IMR-90 (cell line): ENCODE results near the gene COL28A1.

Source experiments
- BHLHE40 ChIP-seq: fragments of 150-350 bp; IDR thresholded peaks from 2 replicates; pipeline ENCODE4 v1.6.1; 2016; ENCODE audit warnings: mild to moderate bottlenecking, low read depth, low read length
- CEBPB ChIP-seq: IDR thresholded peaks from 2 replicates; pipeline ENCODE4 v1.6.1; 2012; ENCODE audit warnings: low read depth, low read length, improper control_type of control experiment
- CTCF ChIP-seq: conservative IDR thresholded peaks from 2 replicates; pipeline ENCODE4 v1.5.1; 2012; ENCODE audit warnings: mild to moderate bottlenecking, low read depth, low read length, improper control_type of control experiment
- ELK1 ChIP-seq: fragments of 150-350 bp; IDR thresholded peaks from 2 replicates; pipeline ENCODE4 v1.6.1; 2016; ENCODE audit warnings: low read depth, mild to moderate bottlenecking, low read length, moderate library complexity, borderline replicate concordance
- MAZ ChIP-seq: IDR thresholded peaks from 2 replicates; pipeline ENCODE4 v1.6.1; 2012; ENCODE audit warnings: low read depth, mild to moderate bottlenecking, low read length, improper control_type of control experiment, moderate library complexity, borderline replicate concordance
- NFE2L2 ChIP-seq: fragments of 150-350 bp; IDR thresholded peaks from 2 replicates; pipeline ENCODE4 v1.6.1; 2016; ENCODE audit warnings: low read depth, mild to moderate bottlenecking, low read length
- POLR2A ChIP-seq: IDR thresholded peaks from 2 replicates; pipeline ENCODE4 v1.6.1; 2012; ENCODE audit warnings: mild to moderate bottlenecking, low read depth, low read length
- RAD21 ChIP-seq: IDR thresholded peaks from 2 replicates; pipeline ENCODE4 v1.6.1; 2012; ENCODE audit warnings: low read length, improper control_type of control experiment
- RCOR1 ChIP-seq: IDR thresholded peaks from 2 replicates; pipeline ENCODE4 v1.6.1; 2012; ENCODE audit warnings: mild to moderate bottlenecking, low read length, improper control_type of control experiment; ENCODE audit not compliant: insufficient replicate concordance
- RFX5 ChIP-seq: IDR thresholded peaks from 2 replicates; pipeline ENCODE4 v1.8.0; 2012; ENCODE audit warnings: low read depth, mild to moderate bottlenecking, low read length, moderate library complexity
- SMC3 ChIP-seq: fragments of 150-350 bp; IDR thresholded peaks from 2 replicates; pipeline ENCODE4 v1.6.1; 2016; ENCODE audit warnings: low read depth, mild to moderate bottlenecking, antibody characterized with exemption, low read length, moderate library complexity
- USF2 ChIP-seq: fragments of 150-350 bp; IDR thresholded peaks from 2 replicates; pipeline ENCODE4 v1.6.1; 2017; ENCODE audit warnings: mild to moderate bottlenecking, antibody characterized with exemption, low read length, low read depth

GRCh38 chr7:7577888-7578287 lies 42.2 kb upstream of the COL28A1 start:
- TF ChIP-seq MAZ = no peak
- no peak for TF ChIP-seq USF2
- TF ChIP-seq CTCF = no peak
- no peak for TF ChIP-seq POLR2A
- TF ChIP-seq BHLHE40 = no peak
- TF ChIP-seq SMC3 = no peak
- no peak for TF ChIP-seq NFE2L2
- no peak for TF ChIP-seq CEBPB
- no peak for TF ChIP-seq ELK1
- TF ChIP-seq RCOR1 = no peak
- no peak for TF ChIP-seq RAD21
- TF ChIP-seq RFX5 = no peak
